Measurements from ENCODE around the gene ABR.

DNA sequence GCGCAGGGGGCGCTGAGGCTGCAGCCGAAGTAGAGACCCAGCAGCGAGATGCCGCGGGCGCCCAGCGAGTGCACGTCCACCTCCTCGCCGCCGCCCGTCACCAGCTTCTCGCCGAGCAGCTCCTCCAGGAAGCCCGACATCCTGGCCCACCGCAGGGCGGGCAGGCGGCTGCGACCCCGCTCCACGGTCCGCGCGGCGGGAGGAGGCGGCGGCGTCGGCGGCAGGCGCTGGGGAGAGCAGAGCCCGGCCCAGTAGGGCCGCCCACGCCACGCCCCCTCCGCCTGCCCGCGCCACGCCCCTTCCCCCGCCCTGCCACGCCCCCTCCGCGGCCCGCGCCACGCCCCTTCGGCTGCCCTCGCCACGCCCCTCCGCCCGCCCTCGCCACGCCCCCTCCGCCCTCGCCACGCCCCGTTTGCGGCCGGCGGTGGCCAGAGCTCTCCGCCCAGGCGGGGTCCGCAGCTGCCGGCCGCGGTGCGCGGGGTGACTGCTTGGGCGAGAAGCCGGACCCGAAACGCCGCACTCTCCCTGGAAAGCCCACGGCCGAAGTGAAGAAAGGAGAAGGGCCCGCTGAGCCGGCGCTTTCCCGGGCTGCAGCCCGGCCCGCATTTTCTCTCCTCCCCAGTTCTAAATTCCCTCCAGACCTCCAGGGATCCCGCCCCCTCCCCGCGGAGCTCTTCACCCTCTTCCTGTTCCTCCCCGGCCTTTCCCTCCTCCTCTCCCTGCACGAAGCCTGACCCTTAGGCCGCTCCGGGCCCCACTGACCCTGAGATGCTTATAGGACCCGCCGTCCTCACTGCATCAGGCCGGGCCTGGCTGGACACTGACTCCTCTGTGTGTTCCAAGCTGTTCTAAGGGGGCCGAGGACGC lies 200.0 kb downstream of the ABR start, which contains the start of gene NXN:
- TF ChIP-seq CTCF (IDR thresholded peaks at IDR 0.05): peak in 3 of 4 experiments; percentile 40 to 41 (median 41)
- peak; percentile 71 to 91 for TF ChIP-seq POLR2A (IDR thresholded peaks at IDR 0.05)
